Mesendoderm (in vitro differentiated cells): ENCODE results near the gene VSIR.

Experiments used
- DNase-seq: peaks from one replicate; pipeline ENCODE4 v3.0.0; 2013
- H2AK5ac ChIP-seq: 2 replicates; pipeline ENCODE4 v1.6.1; 2013; ENCODE audit warnings: low read length, inconsistent platforms
- H2BK120ac ChIP-seq: 2 replicates; pipeline ENCODE4 v1.6.1; 2013; ENCODE audit warnings: low read depth, mild to moderate bottlenecking, low read length, moderate library complexity, mixed read lengths
- H2BK15ac ChIP-seq: replicated peaks from 2 replicates; pipeline ENCODE4 v1.6.1; 2013; ENCODE audit warnings: low read depth, mild to moderate bottlenecking, moderate library complexity
- H2BK5ac ChIP-seq: 2 replicates; pipeline ENCODE4 v1.6.1; 2013; ENCODE audit warnings: low read length, inconsistent platforms
- H3K18ac ChIP-seq: 2 replicates; pipeline ENCODE4 v1.6.1; 2013; ENCODE audit warnings: mild to moderate bottlenecking, low read length, mixed read lengths
- H3K23ac ChIP-seq: one replicate; pipeline ENCODE4 v1.6.1; 2013; ENCODE audit warnings: low read length
- H3K27ac ChIP-seq: 2 replicates; pipeline ENCODE4 v1.5.1; 2013; ENCODE audit warnings: low read depth, mild to moderate bottlenecking, inconsistent platforms, low read length, moderate library complexity
- H3K27me3 ChIP-seq: 2 replicates; pipeline ENCODE4 v1.6.1; 2013; ENCODE audit warnings: low read length, control low read depth, mild to moderate bottlenecking, inconsistent platforms; ENCODE audit not compliant: insufficient read depth, poor library complexity
- H3K36me3 ChIP-seq: 2 replicates; pipeline ENCODE4 v1.6.1; 2013; ENCODE audit warnings: low read length, inconsistent platforms; ENCODE audit not compliant: control insufficient read depth, insufficient read depth
- H3K4ac ChIP-seq: one replicate; pipeline ENCODE4 v1.6.1; 2013; ENCODE audit warnings: low read depth, mild to moderate bottlenecking, low read length, moderate library complexity
- H3K4me1 ChIP-seq: 2 replicates; pipeline ENCODE4 v1.6.1; 2013; ENCODE audit warnings: low read depth, low read length, inconsistent platforms; ENCODE audit not compliant: control insufficient read depth
- H3K4me2 ChIP-seq: 2 replicates; pipeline ENCODE4 v1.6.1; 2013; ENCODE audit warnings: low read length
- H3K4me3 ChIP-seq: 2 replicates; pipeline ENCODE4 v1.5.1; 2013; ENCODE audit warnings: mild to moderate bottlenecking, low read length
- H3K56ac ChIP-seq: one replicate; pipeline ENCODE4 v1.6.1; 2013; ENCODE audit warnings: low read length
- H3K79me1 ChIP-seq: 2 replicates; pipeline ENCODE4 v1.6.1; 2013; ENCODE audit warnings: low read length, inconsistent platforms
- H3K79me2 ChIP-seq: 2 replicates; pipeline ENCODE4 v1.6.1; 2013; ENCODE audit warnings: mild to moderate bottlenecking, low read length; ENCODE audit not compliant: control insufficient read depth, insufficient read depth
- H3K9ac ChIP-seq: 2 replicates; pipeline ENCODE4 v1.6.1; 2013; ENCODE audit warnings: low read length, inconsistent platforms
- H4K5ac ChIP-seq: one replicate; pipeline ENCODE4 v1.6.1; 2013; ENCODE audit warnings: low read length
- H4K8ac ChIP-seq: one replicate; pipeline ENCODE4 v1.6.1; 2013; ENCODE audit warnings: low read depth, mild to moderate bottlenecking, control low read depth, low read length, moderate library complexity
- WGBS: extraction: QIAGEN DNeasy Blood & Tissue Kit; methylation state at CpG from one replicate; pipeline ENCODE4 v1.1.7; 2013; ENCODE audit warnings: low lambda C conversion rate, missing lambda C conversion rate; ENCODE audit not compliant: insufficient coverage; ENCODE audit errors: extremely low coverage; 5-methylcytosine and 5-hydroxymethylcytosine counted together

VSIR gene

GRCh38 chr10:71743089-71743838 lies 30.1 kb downstream of the VSIR start:
- Histone ChIP-seq H3K23ac (no peak overlapping the region), H3K36me3 (no peaks in the 10 kb centered on the region), H4K5ac (no peak overlapping the region), H2AK5ac (no peak overlapping the region), H3K4me3 (no peak overlapping the region), H3K27ac (no peak overlapping the region), H3K4me2 (no peak overlapping the region), H2BK5ac (no peak overlapping the region), H3K4ac (no peak overlapping the region), H3K27me3 (no peaks in the 10 kb centered on the region), H3K56ac (no peak overlapping the region), H3K79me1 (no peaks in the 10 kb centered on the region), H3K18ac (no peak overlapping the region), H2BK15ac (no peak overlapping the region), H3K79me2 (no peaks in the 10 kb centered on the region), H3K4me1 (no peaks in the 10 kb centered on the region), H4K8ac (no peak overlapping the region), H3K9ac (no peak overlapping the region), H2BK120ac (no peak overlapping the region)
- no CpG with 5 or more reads among the region's 4 CpGs for WGBS
- DNase-seq, result no peak

GRCh38 chr10:71742301-71743088 lies 30.8 kb downstream of the VSIR start:
- WGBS, result no CpG with 5 or more reads among the region's 10 CpGs
- Histone ChIP-seq H3K4me3 (no peak overlapping the region), H3K36me3 (no peaks in the 10 kb centered on the region), H3K27me3 (no peaks in the 10 kb centered on the region), H2AK5ac (no peak overlapping the region), H3K79me1 (no peaks in the 10 kb centered on the region), H3K4me1 (no peaks in the 10 kb centered on the region), H3K27ac (no peak overlapping the region), H2BK5ac (no peak overlapping the region), H3K4ac (no peak overlapping the region), H3K79me2 (no peaks in the 10 kb centered on the region), H2BK15ac (no peak overlapping the region), H2BK120ac (no peak overlapping the region), H3K23ac (no peak overlapping the region), H4K8ac (no peak overlapping the region), H4K5ac (no peak overlapping the region), H3K9ac (no peak overlapping the region), H3K56ac (no peak overlapping the region), H3K18ac (no peak overlapping the region), H3K4me2 (no peak overlapping the region)
- DNase-seq, result no peak

- DNase-seq, result no peak
- Histone ChIP-seq H3K9ac (no peak overlapping the region), H3K4me1 (no peaks in the 10 kb centered on the region), H4K5ac (no peak overlapping the region), H3K18ac (no peak overlapping the region), H3K23ac (no peak overlapping the region), H2BK120ac (no peak overlapping the region), H3K36me3 (no peaks in the 10 kb centered on the region), H3K27me3 (no peaks in the 10 kb centered on the region), H3K79me2 (no peaks in the 10 kb centered on the region), H3K4me2 (no peak overlapping the region), H3K4me3 (no peak overlapping the region), H2AK5ac (no peak overlapping the region), H3K4ac (no peak overlapping the region), H3K27ac (no peak overlapping the region), H3K79me1 (no peaks in the 10 kb centered on the region), H4K8ac (no peak overlapping the region), H3K56ac (no peak overlapping the region), H2BK15ac (no peak overlapping the region), H2BK5ac (no peak overlapping the region)
- WGBS, result no CpG with 5 or more reads among the region's 20 CpGs
Measured at GRCh38 chr10:71741671-71742070, 31.6 kb downstream of the VSIR start.

GRCh38 chr10:71741029-71741428 lies 32.3 kb downstream of the VSIR start:
- Histone ChIP-seq H2BK120ac (no peak overlapping the region), H3K18ac (no peak overlapping the region), H2BK5ac (no peak overlapping the region), H3K56ac (no peak overlapping the region), H3K27me3 (no peaks in the 10 kb centered on the region), H3K4me1 (no peaks in the 10 kb centered on the region), H4K8ac (no peak overlapping the region), H3K27ac (no peak overlapping the region), H2BK15ac (no peak overlapping the region), H3K4me3 (no peak overlapping the region), H2AK5ac (no peak overlapping the region), H3K36me3 (no peaks in the 10 kb centered on the region), H3K9ac (no peak overlapping the region), H3K79me2 (no peaks in the 10 kb centered on the region), H3K79me1 (no peaks in the 10 kb centered on the region), H4K5ac (no peak overlapping the region), H3K4ac (no peak overlapping the region), H3K4me2 (no peak overlapping the region), H3K23ac (no peak overlapping the region)
- WGBS, result no CpG with 5 or more reads among the region's 4 CpGs
- DNase-seq, result no peak

GRCh38 chr10:71740069-71740653 lies 33.2 kb downstream of the VSIR start:
- Histone ChIP-seq H3K4me2 (no peak overlapping the region), H3K4me3 (no peak overlapping the region), H3K27me3 (no peaks in the 10 kb centered on the region), H3K18ac (no peak overlapping the region), H2AK5ac (no peak overlapping the region), H4K8ac (no peak overlapping the region), H3K23ac (no peak overlapping the region), H2BK120ac (no peak overlapping the region), H3K79me2 (no peaks in the 10 kb centered on the region), H2BK15ac (no peak overlapping the region), H3K4me1 (no peaks in the 10 kb centered on the region), H2BK5ac (no peak overlapping the region), H3K4ac (no peak overlapping the region), H3K9ac (no peak overlapping the region), H4K5ac (no peak overlapping the region), H3K79me1 (no peaks in the 10 kb centered on the region), H3K36me3 (no peaks in the 10 kb centered on the region), H3K56ac (no peak overlapping the region), H3K27ac (no peak overlapping the region)
- WGBS, result no CpG with 5 or more reads among the region's 9 CpGs
- DNase-seq, result no peak
